Nasal cavity respiratory epithelium epithelial cell of viscerocranial mucosa (primary cell): ENCODE measurements around the gene LCNL1. TPM values are rescaled to one million over a fixed set of nuclear protein-coding genes. Genes with fewer than 3 reads are reported as not detected.

Source experiments
- total RNA-seq: library from RNA; depleted of rRNA; stranded (reverse); fragments of >200 nt; gene quantifications from 2 replicates; pipeline ENCODE4 v1.2.3, GENCODE V29; 2014

LCNL1 gene
- not detected in 2 replicates for total RNA-seq

DNA sequence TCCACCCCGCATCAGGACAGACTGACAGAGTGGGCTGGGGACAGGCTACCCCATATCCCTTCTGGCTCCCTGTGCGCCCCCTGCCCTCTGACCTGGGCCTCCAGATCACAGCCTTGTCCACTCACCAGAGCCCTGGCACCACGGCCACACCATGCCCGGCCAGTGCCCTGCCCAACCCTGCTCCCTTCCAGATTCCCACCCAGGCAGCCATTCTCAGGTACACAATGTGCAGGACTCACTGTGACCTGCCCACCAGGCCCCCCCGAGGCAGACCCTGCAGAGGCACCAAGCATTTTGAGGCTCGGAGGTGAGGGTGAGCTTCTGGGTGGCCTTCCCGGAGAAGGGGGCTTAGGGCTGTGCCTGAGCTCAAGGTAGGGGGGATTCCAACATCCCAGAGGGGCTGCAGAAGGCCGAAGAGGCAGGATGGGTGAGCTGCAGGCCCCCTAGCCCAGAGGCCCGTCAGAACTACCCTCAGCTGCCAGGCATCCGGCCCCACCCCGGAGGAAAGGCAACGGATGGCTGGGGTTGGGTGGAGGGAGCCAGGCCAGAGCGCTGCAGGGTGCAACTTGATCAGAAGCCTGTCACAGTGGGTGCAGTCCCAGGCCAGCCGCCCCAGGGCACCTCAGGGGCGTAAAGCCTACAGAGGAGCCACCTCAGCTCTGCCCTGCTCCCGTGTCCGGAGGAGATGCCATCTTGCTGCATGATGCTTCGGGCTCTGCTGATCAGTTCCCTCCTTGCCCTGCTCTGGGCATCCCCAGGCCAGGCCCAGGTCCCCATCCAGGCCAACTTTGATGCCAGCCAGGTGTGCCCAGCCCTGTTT, at the start of gene LCNL1:
LCNL1 (plus strand) TSS at position 762 of the 820 bp plus-strand sequence. CDS start 594 bp downstream, outside the sequence.

GRCh38 chr9:136944519-136945332, 38.1 kb upstream of the LCNL1 start, which contains the start of the genes C8G and FBXW5:
Gene C8G, plus strand, starts transcription at chr9:136945243. Its CDS starts 78 bp downstream, at chr9:136945321.
Gene FBXW5, minus strand, starts transcription at chr9:136944738. Its CDS starts 655 bp downstream, at chr9:136944083.

DNA sequence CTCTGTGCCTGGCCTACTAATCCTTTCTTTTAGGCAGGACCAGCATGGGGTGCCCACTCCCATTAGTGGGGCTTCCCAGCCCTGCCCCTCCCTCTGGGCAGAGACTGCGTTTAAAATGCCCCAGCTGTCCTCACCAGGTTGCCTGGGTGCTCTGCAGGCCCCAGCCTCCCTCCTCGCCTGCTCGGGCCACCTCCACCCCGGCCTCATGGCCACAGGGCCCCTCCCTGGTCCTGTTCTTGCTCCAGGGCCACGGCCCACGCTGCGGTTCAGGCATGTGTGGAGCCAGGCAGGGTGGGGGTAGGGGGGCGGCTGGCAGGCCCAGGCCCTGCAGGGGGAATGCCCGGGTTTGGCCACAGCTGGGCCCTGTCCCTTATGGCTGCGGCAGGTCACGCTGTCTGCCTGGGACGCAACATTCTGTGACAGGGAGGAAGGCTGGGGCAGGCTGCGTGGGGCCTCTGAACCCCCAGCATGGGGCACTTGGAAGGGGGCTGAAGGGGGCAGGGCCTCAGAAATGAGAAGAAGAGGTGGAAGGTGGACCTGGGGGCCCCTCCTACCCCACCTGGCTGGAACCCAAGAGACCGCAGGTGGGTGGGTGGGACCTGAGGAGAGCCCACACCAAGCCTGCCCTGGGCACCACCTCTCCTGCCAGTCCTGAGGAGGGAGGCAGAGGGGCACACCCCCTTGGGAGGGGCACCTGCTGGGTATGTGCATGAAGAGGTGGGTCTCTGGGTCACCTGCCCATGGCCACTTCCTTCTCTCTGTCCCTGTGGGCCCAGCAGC, 31.1 kb upstream of the LCNL1 start, which contains the start of gene LCN12:
LCN12 (plus strand) TSS at position 733 of the 780 bp plus-strand sequence. CDS start 55 bp downstream, outside the sequence.

GRCh38 chr9:136977223-136977622, 5.6 kb upstream of the LCNL1 start, which contains the start of gene PTGDS:
Gene PTGDS, plus strand, starts transcription at chr9:136977504. Its CDS starts 75 bp downstream, at chr9:136977579.

DNA sequence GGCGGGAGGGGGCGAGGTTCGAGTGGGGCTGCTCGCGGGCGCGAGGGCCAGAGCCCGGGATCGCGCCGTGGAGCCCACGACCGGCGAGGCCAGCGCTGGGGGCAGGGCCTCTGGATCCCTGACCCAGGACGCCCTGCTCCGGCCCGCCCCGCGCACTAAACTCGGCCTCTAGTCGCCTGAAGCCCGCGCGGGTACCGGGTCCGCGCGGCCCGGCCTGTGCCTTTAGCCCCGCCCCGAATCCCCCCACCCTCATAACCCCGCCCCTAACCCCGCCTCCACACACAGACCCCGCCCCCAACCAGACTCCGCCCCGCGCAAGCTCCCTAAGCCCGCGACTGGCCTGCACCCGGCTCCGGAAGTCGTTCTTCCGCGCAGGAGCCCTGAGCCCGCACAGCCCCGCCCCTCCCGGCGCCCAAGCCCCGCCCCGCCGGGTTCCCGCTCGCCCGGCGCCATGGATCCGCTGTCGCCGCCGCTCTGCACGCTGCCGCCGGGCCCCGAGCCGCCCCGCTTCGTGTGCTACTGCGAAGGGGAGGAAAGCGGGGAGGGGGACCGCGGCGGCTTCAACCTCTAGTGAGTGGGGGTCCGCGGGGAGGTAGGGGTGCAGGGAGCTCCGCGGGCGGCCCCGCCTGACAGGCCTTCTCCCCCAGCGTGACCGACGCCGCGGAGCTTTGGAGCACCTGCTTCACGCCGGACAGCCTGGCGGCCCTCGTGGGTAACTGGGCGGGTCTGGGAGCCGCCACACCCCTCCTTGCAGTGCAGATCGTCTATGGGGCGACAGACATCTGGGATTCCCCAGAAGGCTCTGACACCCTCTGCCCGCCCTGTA, 9.4 kb downstream of the LCNL1 start, which contains the start of gene PAXX:
PAXX (plus strand) TSS at position 430 of the 826 bp plus-strand sequence; CDS start at position 452, 22 bp downstream.

GRCh38 chr9:136996361-136997292, 13.8 kb downstream of the LCNL1 start, which contains the start of gene CLIC3:
Gene CLIC3, minus strand, starts transcription at chr9:136996568. Its CDS starts 25 bp downstream, at chr9:136996543.

GRCh38 chr9:137027369-137028262, 44.8 kb downstream of the LCNL1 start, which contains the start of gene ABCA2:
Gene ABCA2, minus strand, starts transcription at chr9:137028237. Its CDS starts 97 bp downstream, at chr9:137028140.

GRCh38 chr9:137031904-137032640, 49.3 kb downstream of the LCNL1 start, which contains the start of gene FUT7:
Gene FUT7, minus strand, starts transcription at chr9:137032088. Its CDS starts 97 bp downstream, at chr9:137031991.

Other genes starting within 250 kb of the LCNL1 start
- gene LCN10, start 240.1 kb upstream of the LCNL1 start, total RNA-seq, result not detected in 2 replicates
- not detected in 2 replicates for gene LCN6, start 234.5 kb upstream of the LCNL1 start, total RNA-seq
- gene LCN8, start 224.8 kb upstream of the LCNL1 start, total RNA-seq, result not detected in 2 replicates
- gene LCN15, start 218.5 kb upstream of the LCNL1 start, total RNA-seq, result not detected in 2 replicates
- gene TMEM141, start 191.6 kb upstream of the LCNL1 start, total RNA-seq, result 63.2 and 150 TPM in 2 replicates
- gene CCDC183, start 186.7 kb upstream of the LCNL1 start, total RNA-seq, result under 0.01 and 0.28 TPM in 2 replicates
- 73.4 and 86.8 TPM in 2 replicates for gene RABL6, start 175.0 kb upstream of the LCNL1 start, total RNA-seq
- 2.1 and 3.4 TPM in 2 replicates for gene AJM1, start 140.5 kb upstream of the LCNL1 start, total RNA-seq
- gene PHPT1, start 133.6 kb upstream of the LCNL1 start, total RNA-seq, result 88.2 and 91.8 TPM in 2 replicates
- 1.4 and 6.5 TPM in 2 replicates for gene MAMDC4, start 130.6 kb upstream of the LCNL1 start, total RNA-seq
- gene EDF1, start 116.7 kb upstream of the LCNL1 start, total RNA-seq, result 269 and 274 TPM in 2 replicates
- gene TRAF2, start 96.5 kb upstream of the LCNL1 start, total RNA-seq, result 9.9 and 24.1 TPM in 2 replicates
- 107 and 164 TPM in 2 replicates for gene FBXW5, start 38.3 kb upstream of the LCNL1 start, total RNA-seq
- gene C8G, start 37.8 kb upstream of the LCNL1 start, total RNA-seq, result 0.28 TPM in 1 of 2 replicates, not detected in the other
- 0.34 TPM in 1 of 2 replicates, not detected in the other for gene LCN12, start 30.7 kb upstream of the LCNL1 start, total RNA-seq
- gene PTGDS, start 5.5 kb upstream of the LCNL1 start, total RNA-seq, result not detected in 2 replicates
- 7.8 and 9.9 TPM in 2 replicates for gene PAXX, start 9.4 kb downstream of the LCNL1 start, total RNA-seq
- 4.4 and 6.7 TPM in 2 replicates for gene CLIC3, start 13.6 kb downstream of the LCNL1 start, total RNA-seq
- gene ABCA2, start 45.2 kb downstream of the LCNL1 start, total RNA-seq, result 4.1 and 48.2 TPM in 2 replicates
- gene FUT7, start 49.1 kb downstream of the LCNL1 start, total RNA-seq, result not detected in 2 replicates
- gene NPDC1, start 63.2 kb downstream of the LCNL1 start, total RNA-seq, result 3.8 and 16.7 TPM in 2 replicates
- gene ENTPD2, start 71.1 kb downstream of the LCNL1 start, total RNA-seq, result 1.8 and 3.1 TPM in 2 replicates
- 0.85 and 2.1 TPM in 2 replicates for gene SAPCD2, start 87.6 kb downstream of the LCNL1 start, total RNA-seq
- gene UAP1L1, start 94.5 kb downstream of the LCNL1 start, total RNA-seq, result 4.8 and 6.3 TPM in 2 replicates
- 62.5 and 67.1 TPM in 2 replicates for gene MAN1B1, start 104.0 kb downstream of the LCNL1 start, total RNA-seq
- 62.2 and 81.7 TPM in 2 replicates for gene DPP7, start 131.7 kb downstream of the LCNL1 start, total RNA-seq
- 0.57 and 1.0 TPM in 2 replicates for gene GRIN1, start 156.2 kb downstream of the LCNL1 start, total RNA-seq
- 2.1 TPM in 1 of 2 replicates, not detected in the other for gene LRRC26, start 187.1 kb downstream of the LCNL1 start, total RNA-seq
- not detected in 2 replicates for gene TMEM210, start 189.1 kb downstream of the LCNL1 start, total RNA-seq
- gene ANAPC2, start 205.6 kb downstream of the LCNL1 start, total RNA-seq, result 17.4 and 24.1 TPM in 2 replicates
- 46.5 and 57.4 TPM in 2 replicates for gene SSNA1, start 205.7 kb downstream of the LCNL1 start, total RNA-seq
- gene TPRN, start 217.7 kb downstream of the LCNL1 start, total RNA-seq, result 3.6 and 4.8 TPM in 2 replicates
- 33.0 and 38.3 TPM in 2 replicates for gene TMEM203, start 222.7 kb downstream of the LCNL1 start, total RNA-seq
- gene NDOR1, start 222.7 kb downstream of the LCNL1 start, total RNA-seq, result 5.8 and 7.3 TPM in 2 replicates
- gene RNF208, start 239.2 kb downstream of the LCNL1 start, total RNA-seq, result 0.34 and 0.78 TPM in 2 replicates
- gene CYSRT1, start 242.2 kb downstream of the LCNL1 start, total RNA-seq, result 1.6 and 3.8 TPM in 2 replicates
- gene RNF224, start 244.5 kb downstream of the LCNL1 start, total RNA-seq, result under 0.01 and 0.28 TPM in 2 replicates
- gene SLC34A3, start 247.9 kb downstream of the LCNL1 start, total RNA-seq, result under 0.01 TPM in 1 of 2 replicates, not detected in the other